Lower lobe of right lung (tissue), 2 donors: ENCODE data around the gene SERPINA10. TPM values are rescaled to one million over a fixed set of nuclear protein-coding genes. Genes with fewer than 3 reads are reported as not detected.
"Not testable (repeated sequence)": the region's sequence is repeated elsewhere in the genome, so short reads cannot be mapped to it uniquely, and the experiment has no call there.

Experiments
- ATAC-seq, 2 donors: fragments of 200-7000 bp; cut with Tn5 transposase; one replicate each; pipeline ENCODE4 v1.9.1; 2020 to 2022; ENCODE audit warnings: mild to moderate bottlenecking in 2 of 2, moderate library complexity in 2 of 2
- DNase-seq: peaks from one replicate; pipeline ENCODE4 v3.0.0-alpha.2; 2020
- H3K27ac ChIP-seq: fragments of 200-600 bp; one replicate; pipeline ENCODE4 v1.8.0; 2022
- H3K27me3 ChIP-seq: fragments of 200-600 bp; one replicate; pipeline ENCODE4 v1.8.0; 2022; ENCODE audit warnings: low read depth
- H3K36me3 ChIP-seq: fragments of 200-600 bp; one replicate; pipeline ENCODE4 v1.8.0; 2022; ENCODE audit warnings: mild to moderate bottlenecking
- H3K4me1 ChIP-seq: fragments of 200-600 bp; one replicate; pipeline ENCODE4 v1.8.0; 2022
- H3K4me3 ChIP-seq: fragments of 200-600 bp; one replicate; pipeline ENCODE4 v1.8.0; 2022; ENCODE audit warnings: mild to moderate bottlenecking
- H3K9me3 ChIP-seq: fragments of 200-600 bp; one replicate; pipeline ENCODE4 v1.8.0; 2022
- intact Hi-C: fragments of 100-400 bp; cut with DNase I; formaldehyde crosslinking; loops from one replicate; pipeline ENCODE4 v1.11.0; 2022
- total RNA-seq: library from RNA; stranded (reverse); fragmentation: NEBNext Ultra II Directional; extraction: Animal tissue kit (Norgen Biotek cat#: 25700); gene quantifications from one replicate; pipeline ENCODE4 v1.2.1, GENCODE V29; 2021
- TF ChIP-seq, protein P1 (sequence below): fragments of 200-600 bp; IDR thresholded peaks from one replicate; pipeline ENCODE4 v1.8.0; 2022; ENCODE audit warnings: antibody characterized with exemption, mild to moderate bottlenecking
- donor health status: DM: no; HTN: yes; CAD: no; lungs with severe emphysema.

SERPINA10 gene
- total RNA-seq, 1 donor from 2014 or later = not detected

GRCh38 chr14:94288610-94289465 is 4.2 kb downstream of the SERPINA10 start:
- intact Hi-C loops = no loop called here
- no peak for DNase-seq
- no peak for ATAC-seq

DNA sequence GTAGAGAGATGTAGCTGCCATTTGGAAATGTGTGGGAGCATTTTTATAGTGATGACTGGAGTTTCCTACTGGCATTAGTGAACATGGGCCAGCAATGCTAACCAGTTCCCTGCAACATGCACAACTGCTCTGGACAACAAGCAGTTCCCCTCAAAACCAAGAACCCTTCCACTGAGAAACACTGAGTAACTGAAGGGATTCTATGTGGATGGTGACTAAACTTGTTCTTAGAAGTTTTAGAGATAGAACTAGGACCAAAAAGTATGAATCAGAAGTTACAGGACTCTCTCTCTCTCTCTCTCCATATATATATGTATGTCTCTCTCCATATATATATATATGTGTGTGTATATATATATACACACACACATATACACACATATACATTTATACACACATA is 7.9 kb downstream of the SERPINA10 start:
- no peak overlapping the region for H3K4me3 ChIP-seq
- no peaks in the 10 kb centered on the region for H3K27me3 ChIP-seq
- no peaks in the 10 kb centered on the region for H3K9me3 ChIP-seq
- intact Hi-C loops = no loop called here
- no peaks in the 10 kb centered on the region for H3K36me3 ChIP-seq
- no peaks in the 10 kb centered on the region for H3K4me1 ChIP-seq
- TF ChIP-seq, protein P1, sequence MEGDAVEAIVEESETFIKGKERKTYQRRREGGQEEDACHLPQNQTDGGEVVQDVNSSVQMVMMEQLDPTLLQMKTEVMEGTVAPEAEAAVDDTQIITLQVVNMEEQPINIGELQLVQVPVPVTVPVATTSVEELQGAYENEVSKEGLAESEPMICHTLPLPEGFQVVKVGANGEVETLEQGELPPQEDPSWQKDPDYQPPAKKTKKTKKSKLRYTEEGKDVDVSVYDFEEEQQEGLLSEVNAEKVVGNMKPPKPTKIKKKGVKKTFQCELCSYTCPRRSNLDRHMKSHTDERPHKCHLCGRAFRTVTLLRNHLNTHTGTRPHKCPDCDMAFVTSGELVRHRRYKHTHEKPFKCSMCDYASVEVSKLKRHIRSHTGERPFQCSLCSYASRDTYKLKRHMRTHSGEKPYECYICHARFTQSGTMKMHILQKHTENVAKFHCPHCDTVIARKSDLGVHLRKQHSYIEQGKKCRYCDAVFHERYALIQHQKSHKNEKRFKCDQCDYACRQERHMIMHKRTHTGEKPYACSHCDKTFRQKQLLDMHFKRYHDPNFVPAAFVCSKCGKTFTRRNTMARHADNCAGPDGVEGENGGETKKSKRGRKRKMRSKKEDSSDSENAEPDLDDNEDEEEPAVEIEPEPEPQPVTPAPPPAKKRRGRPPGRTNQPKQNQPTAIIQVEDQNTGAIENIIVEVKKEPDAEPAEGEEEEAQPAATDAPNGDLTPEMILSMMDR = no peak
- no peak for DNase-seq
- no peak for ATAC-seq
- no peak overlapping the region for H3K27ac ChIP-seq

More at GRCh38 chr14:94288610-94289465, 4.2 kb downstream of the SERPINA10 start:
- H3K4me1 ChIP-seq = no peaks in the 10 kb centered on the region
- H3K36me3 ChIP-seq = no peaks in the 10 kb centered on the region
- H3K4me3 ChIP-seq = no peak overlapping the region
- no peaks in the 10 kb centered on the region for H3K27me3 ChIP-seq
- TF ChIP-seq, protein P1 = no peak
- no peak overlapping the region for H3K27ac ChIP-seq
- H3K9me3 ChIP-seq = no peaks in the 10 kb centered on the region

DNA sequence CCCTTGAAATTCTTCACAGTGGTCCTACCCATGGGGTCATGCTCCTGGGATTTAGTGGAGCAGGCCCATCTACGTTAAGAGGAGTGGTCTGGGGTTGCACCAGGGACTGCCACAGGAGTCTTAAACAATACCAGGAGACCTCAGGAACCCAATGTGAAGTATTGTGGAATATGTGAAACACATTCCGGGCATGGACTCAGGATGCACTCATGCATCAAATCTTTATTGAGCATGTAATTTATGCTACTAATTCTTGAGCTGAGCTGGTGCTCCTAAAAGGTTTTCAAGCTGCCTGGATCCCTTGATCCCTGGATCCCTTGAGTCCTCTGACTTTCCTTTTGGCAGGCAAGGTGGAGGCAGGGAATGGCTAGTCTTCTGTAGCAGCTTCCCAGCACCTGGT is 8.8 kb downstream of the SERPINA10 start:
- H3K27me3 ChIP-seq = no peaks in the 10 kb centered on the region
- no peaks in the 10 kb centered on the region for H3K36me3 ChIP-seq
- TF ChIP-seq, protein P1 = no peak
- H3K27ac ChIP-seq = no peak overlapping the region
- intact Hi-C loops = no loop called here
- no peaks in the 10 kb centered on the region for H3K4me1 ChIP-seq
- ATAC-seq (no peak), DNase-seq (no peak)
- no peaks in the 10 kb centered on the region for H3K9me3 ChIP-seq
- H3K4me3 ChIP-seq = no peak overlapping the region

DNA sequence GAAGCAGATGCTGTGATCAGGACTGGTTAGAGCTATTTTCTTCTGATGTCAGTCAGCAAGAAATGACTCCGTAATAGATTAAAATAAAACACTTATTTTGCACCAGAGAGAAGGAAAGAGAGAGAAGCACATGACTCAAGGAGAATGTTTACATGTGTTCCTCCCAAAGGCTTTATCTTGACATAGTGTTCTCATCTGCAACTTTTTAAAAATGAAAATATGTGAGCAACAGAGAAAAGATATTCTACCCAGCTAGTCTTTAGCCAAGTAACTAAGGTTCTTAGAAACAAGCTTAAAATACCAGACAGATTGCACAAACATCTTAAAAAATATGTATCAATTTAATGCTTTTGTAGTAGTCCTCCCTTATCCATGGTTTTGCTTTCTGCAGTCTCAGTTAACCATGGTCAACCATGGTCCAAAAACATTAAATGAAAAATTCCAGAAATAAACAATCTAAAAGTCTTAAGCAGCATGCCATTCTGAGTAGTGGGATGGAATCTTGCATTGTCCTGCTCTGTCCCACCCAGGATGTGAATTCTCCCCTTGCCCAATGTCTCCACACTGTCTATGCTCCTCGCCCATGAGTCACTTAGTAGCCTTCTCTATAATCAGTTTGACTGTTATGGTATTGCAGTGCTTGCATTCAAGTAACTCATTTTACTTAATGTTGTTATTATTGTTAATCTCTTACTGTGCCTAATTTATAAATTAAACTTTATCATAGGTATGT is 9.9 kb downstream of the SERPINA10 start:
- Histone ChIP-seq H3K4me3 (no peak overlapping the region), H3K27ac (no peak overlapping the region), H3K4me1 (no peaks in the 10 kb centered on the region), H3K9me3 (no peaks in the 10 kb centered on the region), H3K36me3 (no peaks in the 10 kb centered on the region), H3K27me3 (no peaks in the 10 kb centered on the region)
- ATAC-seq (no peak), DNase-seq (no peak)
- intact Hi-C loops = no loop called here
- TF ChIP-seq, protein P1 = no peak

GRCh38 chr14:94278731-94279130 is 14.3 kb downstream of the SERPINA10 start:
- Histone ChIP-seq H3K4me3 (no peak overlapping the region), H3K27ac (no peak overlapping the region), H3K27me3 (no peaks in the 10 kb centered on the region), H3K4me1 (no peaks in the 10 kb centered on the region), H3K36me3 (no peaks in the 10 kb centered on the region), H3K9me3 (no peaks in the 10 kb centered on the region)
- intact Hi-C loops = no loop called here
- TF ChIP-seq, protein P1 = no peak
- ATAC-seq (no peak), DNase-seq (no peak)

- H3K27ac ChIP-seq, H3K9me3 ChIP-seq, H3K4me1 ChIP-seq, H3K36me3 ChIP-seq, H3K27me3 ChIP-seq, DNase-seq, intact Hi-C loops, H3K4me3 ChIP-seq: not testable (repeated sequence)
- peak; percentile 53 for ATAC-seq
Observed at GRCh38 chr14:94276898-94277561, 16.0 kb downstream of the SERPINA10 start.
